AG04450 (cell line): ENCODE measurements around the gene RNASEH2B. TPM values are rescaled to one million over a fixed set of nuclear protein-coding genes. Genes with fewer than 3 reads are reported as not detected.

ENCODE experiments used
- CTCF ChIA-PET: fragments of 300-600, 350-600 bp; formaldehyde crosslinking; extraction: SDS; loops from one replicate; lab custom pipeline; 2022; ENCODE audit warnings: antibody characterized with exemption, inconsistent platforms; lab: Charles Lee
- POLR2A ChIA-PET: fragments of 350-600 bp; formaldehyde crosslinking; extraction: SDS; loops from one replicate; lab custom pipeline; 2021; ENCODE audit warnings: antibody characterized with exemption, inconsistent platforms; lab: Yijun Ruan, JAX
- DNase-seq: peaks from one replicate; pipeline ENCODE4 v3.0.0-alpha.2; 2011; ENCODE audit warnings: low read depth, low spot score
- H3K27ac ChIP-seq: one replicate; pipeline ENCODE4 v1.5.1; 2012; ENCODE audit warnings: low read depth, low read length, control low read depth
- H3K27me3 ChIP-seq: one replicate; pipeline ENCODE4 v1.6.0; 2012; ENCODE audit warnings: low read length; ENCODE audit not compliant: control insufficient read depth, insufficient read depth
- H3K4me3 ChIP-seq: 2 replicates; pipeline ENCODE4 v1.5.1; 2011; ENCODE audit warnings: mild to moderate bottlenecking, low read depth, low read length, control low read depth
- H3K9me3 ChIP-seq: 2 replicates; pipeline ENCODE4 v1.5.1; 2012; ENCODE audit warnings: low read length; ENCODE audit not compliant: control insufficient read depth, insufficient read depth
- CTCF ChIP-seq: IDR thresholded peaks from 2 replicates; pipeline ENCODE4 v1.5.1; 2011; ENCODE audit warnings: low read depth, low read length, control low read depth, inconsistent platforms
- polyA plus RNA-seq: library from polyadenylated mRNA; depleted of rRNA; stranded (reverse); fragments of >200 nt; gene quantifications from 2 replicates; pipeline ENCODE4 v1.2.3, GENCODE V29; 2011

Gene RNASEH2B
- polyA plus RNA-seq, 1 experiment: 31.9 TPM

DNA sequence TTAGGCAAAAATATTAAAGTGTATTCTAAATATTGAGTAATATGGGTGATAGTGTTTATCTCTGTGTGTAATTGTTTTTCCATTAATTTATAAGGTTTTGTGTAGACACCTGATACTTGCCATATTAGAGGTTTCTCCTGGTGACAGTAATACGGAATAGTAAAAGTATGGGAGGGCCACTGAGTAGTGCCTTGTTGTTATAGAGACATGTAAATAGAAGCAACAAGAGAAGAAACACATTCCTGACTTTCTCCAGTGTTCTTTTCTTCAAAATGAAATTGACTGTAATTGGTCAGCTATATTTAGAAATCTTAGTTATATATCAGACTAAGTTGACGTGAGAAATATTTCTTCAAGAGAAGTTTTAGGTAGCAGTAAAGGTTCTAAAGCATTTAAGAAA is 18.5 kb downstream of the RNASEH2B start:
- H3K27me3 ChIP-seq: no peaks in the 10 kb centered on the region
- no peak overlapping the region for H3K27ac ChIP-seq
- POLR2A ChIA-PET: no interaction called here
- H3K9me3 ChIP-seq: no peaks in the 10 kb centered on the region; the same call in 1 of the 2 replicates
- H3K4me3 ChIP-seq: no peak overlapping the region
- CTCF ChIA-PET: interaction anchor here (1.1 to 1.7 kb wide), 2 partner anchors 16 kb away, joined by 3 to 6 read pairs; no protein-coding TSS in a partner anchor
- no peak for DNase-seq
- TF ChIP-seq CTCF: no peak

- CTCF ChIA-PET: interaction anchor here (1.7 kb wide), 1 partner anchor 17 kb away, joined by 6 read pairs; no protein-coding TSS in a partner anchor
Measured at GRCh38 chr13:50928659-50929462, 19.3 kb downstream of the RNASEH2B start.

DNA sequence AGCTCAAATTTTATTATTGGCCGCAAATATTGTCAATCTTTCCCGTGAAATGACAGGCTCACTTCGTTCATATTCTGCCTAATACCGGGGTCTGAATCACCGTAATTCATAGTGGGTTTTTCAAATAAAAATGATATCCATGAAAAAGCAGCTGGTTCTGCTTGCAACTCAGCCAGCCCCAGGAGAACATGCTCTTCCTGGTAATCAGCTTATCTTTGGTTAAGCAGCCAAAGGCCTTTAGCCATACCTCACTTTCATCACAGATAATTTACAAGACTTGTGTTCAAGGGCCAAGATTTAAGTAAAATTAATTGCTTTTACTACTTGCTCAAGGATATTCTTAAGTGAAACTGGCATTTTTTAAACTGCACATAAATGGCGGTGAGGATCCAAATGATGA is 22.5 kb downstream of the RNASEH2B start:
- no peak for TF ChIP-seq CTCF
- CTCF ChIA-PET: interaction anchor here (0.5 to 1.7 kb wide), 3 partner anchors 19 to 822 kb away, joined by 3 to 10 read pairs (median 6); no protein-coding TSS in a partner anchor
- no peak for DNase-seq

More at GRCh38 chr13:50928659-50929462, 19.3 kb downstream of the RNASEH2B start:
- no peaks in the 10 kb centered on the region for H3K27me3 ChIP-seq
- POLR2A ChIA-PET: no interaction called here
- H3K4me3 ChIP-seq: no peak overlapping the region
- no peak for DNase-seq
- TF ChIP-seq CTCF: no peak
- H3K27ac ChIP-seq: no peak overlapping the region
- H3K9me3 ChIP-seq: no peaks in the 10 kb centered on the region; the same call in 1 of the 2 replicates

DNA sequence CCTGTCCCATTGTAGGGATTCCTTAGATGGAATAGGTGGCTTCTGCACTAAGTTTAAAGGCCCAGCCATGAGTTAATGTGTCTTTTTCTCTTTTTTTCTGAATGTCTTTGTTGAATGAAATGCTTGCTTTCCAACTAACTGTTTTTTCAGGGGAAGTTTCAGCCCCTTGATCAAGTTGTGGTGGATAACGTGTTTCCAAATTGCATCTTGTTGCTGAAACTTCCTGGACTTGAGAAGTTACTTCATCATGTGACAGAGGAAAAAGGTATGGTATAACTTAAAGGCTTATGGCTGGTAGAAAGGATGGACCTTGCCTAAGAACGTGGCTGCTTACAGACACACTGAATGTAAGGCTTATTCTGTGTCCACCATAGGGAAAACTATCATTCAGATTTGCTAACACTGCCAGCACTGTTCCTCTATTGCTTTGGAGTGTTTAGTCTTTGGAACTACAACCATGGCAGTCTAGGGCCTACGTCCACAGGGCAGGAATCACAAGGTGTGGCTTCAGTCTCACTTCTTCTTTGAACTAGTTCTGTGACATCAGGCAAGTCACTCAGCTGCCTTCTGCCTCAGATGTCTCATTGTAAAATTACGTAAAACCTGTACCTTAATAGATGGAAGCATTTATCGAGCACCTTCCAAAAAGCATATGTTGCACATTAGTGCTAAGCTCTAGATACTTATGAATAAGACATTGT is 25.3 kb downstream of the RNASEH2B start:
- Histone ChIP-seq H3K9me3 (no peaks in the 10 kb centered on the region), H3K4me3 (no peak overlapping the region), H3K27me3 (no peaks in the 10 kb centered on the region), H3K27ac (no peak overlapping the region)
- CTCF ChIA-PET: no interaction called here
- DNase-seq: no peak
- TF ChIP-seq CTCF: no peak
- POLR2A ChIA-PET: no interaction called here

More for the DNA sequence above, 22.5 kb downstream of the RNASEH2B start:
- Histone ChIP-seq H3K27me3 (no peaks in the 10 kb centered on the region), H3K27ac (no peak overlapping the region), H3K9me3 (no peaks in the 10 kb centered on the region), H3K4me3 (no peak overlapping the region)
- POLR2A ChIA-PET: no interaction called here
